ENCODE measurements around the gene KRT86. TPM values are rescaled to one million over a fixed set of nuclear protein-coding genes. Genes with fewer than 3 reads are reported as not detected.

Gene KRT86
- polyA plus RNA-seq, 2 donors = 0.04 to 0.10 TPM

DNA sequence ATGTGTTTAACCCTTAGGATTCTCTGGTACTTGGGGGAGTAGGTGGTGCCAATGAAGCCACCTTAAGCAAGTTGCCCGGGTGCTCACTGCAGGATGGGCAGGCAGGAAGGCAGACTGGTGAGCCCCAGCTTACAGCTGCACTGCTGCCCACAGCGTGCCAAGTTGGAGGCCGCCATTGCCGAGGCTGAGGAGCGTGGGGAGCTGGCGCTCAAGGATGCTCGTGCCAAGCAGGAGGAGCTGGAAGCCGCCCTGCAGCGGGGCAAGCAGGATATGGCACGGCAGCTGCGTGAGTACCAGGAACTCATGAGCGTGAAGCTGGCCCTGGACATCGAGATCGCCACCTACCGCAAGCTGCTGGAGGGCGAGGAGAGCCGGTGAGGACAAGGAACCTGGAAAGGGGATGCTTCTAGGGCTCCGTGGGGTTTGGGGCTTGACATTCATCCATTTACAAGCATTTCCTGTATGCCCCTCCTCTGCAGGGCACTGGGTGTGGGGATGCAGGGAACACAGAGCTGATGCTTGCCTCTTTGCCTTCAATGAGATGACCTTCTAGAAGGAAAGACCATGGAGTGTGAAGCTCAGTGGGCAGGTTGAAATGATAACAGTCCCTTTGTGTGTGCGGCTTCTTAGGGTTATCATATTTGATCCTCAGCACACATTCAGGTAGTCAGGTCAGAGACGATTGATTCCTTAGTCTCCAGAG lies 29.0 kb upstream of the KRT86 start:
- Histone ChIP-seq H3K36me3 (ENCODE audit: control insufficient read depth in 2 of 2, insufficient read depth in 2 of 2, low read length in 1 of 2) (peaks cover 0 to 7% of the 10 kb centered on the region in 2 donors), H3K4me1 (ENCODE audit: control insufficient read depth in 2 of 2, insufficient read depth in 2 of 2, low read length in 1 of 2) (peaks cover 11 to 42% of the 10 kb centered on the region in 2 donors), H3K9me3 (ENCODE audit: control insufficient read depth in 2 of 2, insufficient read depth in 1 of 2, low read depth in 1 of 2, low read length in 1 of 2) (no peaks in the 10 kb centered on the region), H3K27ac (ENCODE audit: low read depth in 2 of 2, low read length in 1 of 2) (no peak overlapping the region), H3K4me3 (ENCODE audit: low read depth in 1 of 2, low read length in 2 of 2) (no peak overlapping the region), H3K27me3 (ENCODE audit: control insufficient read depth in 1 of 2, insufficient read depth in 2 of 2, low read length in 2 of 2) (no peaks in the 10 kb centered on the region)
- WGBS, 2 donors = 64% methylated on average over 20 of the region's 20 CpGs

DNA sequence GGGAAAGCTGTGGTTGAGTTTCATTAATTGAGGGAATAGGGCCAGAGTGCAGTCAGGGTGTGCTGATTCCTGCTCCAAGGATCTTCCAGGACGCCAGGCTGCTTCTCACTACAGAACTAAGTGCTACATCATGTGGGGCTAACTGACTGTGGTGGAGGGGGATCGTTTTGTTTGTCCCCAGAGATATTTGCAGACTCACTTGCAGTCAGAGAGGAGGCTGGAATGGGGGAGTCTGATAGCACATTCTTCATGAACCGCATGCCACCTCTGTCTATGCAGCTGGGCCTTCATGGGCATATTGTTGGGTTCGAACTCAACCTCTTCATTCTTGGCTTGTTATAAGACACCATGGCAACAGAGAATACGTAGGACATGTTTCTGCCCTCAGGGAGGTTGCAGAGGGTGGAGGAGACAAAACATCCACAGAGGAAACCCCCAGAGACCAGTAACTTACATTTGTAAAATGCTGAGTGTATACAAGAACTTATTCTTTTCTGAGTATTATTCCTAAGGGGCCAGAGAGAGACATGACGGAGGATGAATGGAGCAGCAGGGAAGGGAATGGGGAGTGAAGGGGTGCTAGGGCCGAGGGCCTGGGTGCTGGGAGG lies 28.4 kb upstream of the KRT86 start:
- no peak overlapping the region for H3K27ac ChIP-seq (ENCODE audit: low read depth in 2 of 2, low read length in 1 of 2)
- H3K9me3 ChIP-seq (ENCODE audit: control insufficient read depth in 2 of 2, insufficient read depth in 1 of 2, low read depth in 1 of 2, low read length in 1 of 2) = no peaks in the 10 kb centered on the region
- 71 to 81% methylated on average over 7 of the region's 7 CpGs for WGBS, 2 donors
- no peaks in the 10 kb centered on the region for H3K27me3 ChIP-seq (ENCODE audit: control insufficient read depth in 1 of 2, insufficient read depth in 2 of 2, low read length in 2 of 2)
- H3K4me1 ChIP-seq (ENCODE audit: control insufficient read depth in 2 of 2, insufficient read depth in 2 of 2, low read length in 1 of 2) = peaks cover 11 to 42% of the 10 kb centered on the region in 2 donors
- H3K4me3 ChIP-seq (ENCODE audit: low read depth in 1 of 2, low read length in 2 of 2) = no peak overlapping the region
- peaks cover 0 to 7% of the 10 kb centered on the region in 2 donors for H3K36me3 ChIP-seq (ENCODE audit: control insufficient read depth in 2 of 2, insufficient read depth in 2 of 2, low read length in 1 of 2)

DNA sequence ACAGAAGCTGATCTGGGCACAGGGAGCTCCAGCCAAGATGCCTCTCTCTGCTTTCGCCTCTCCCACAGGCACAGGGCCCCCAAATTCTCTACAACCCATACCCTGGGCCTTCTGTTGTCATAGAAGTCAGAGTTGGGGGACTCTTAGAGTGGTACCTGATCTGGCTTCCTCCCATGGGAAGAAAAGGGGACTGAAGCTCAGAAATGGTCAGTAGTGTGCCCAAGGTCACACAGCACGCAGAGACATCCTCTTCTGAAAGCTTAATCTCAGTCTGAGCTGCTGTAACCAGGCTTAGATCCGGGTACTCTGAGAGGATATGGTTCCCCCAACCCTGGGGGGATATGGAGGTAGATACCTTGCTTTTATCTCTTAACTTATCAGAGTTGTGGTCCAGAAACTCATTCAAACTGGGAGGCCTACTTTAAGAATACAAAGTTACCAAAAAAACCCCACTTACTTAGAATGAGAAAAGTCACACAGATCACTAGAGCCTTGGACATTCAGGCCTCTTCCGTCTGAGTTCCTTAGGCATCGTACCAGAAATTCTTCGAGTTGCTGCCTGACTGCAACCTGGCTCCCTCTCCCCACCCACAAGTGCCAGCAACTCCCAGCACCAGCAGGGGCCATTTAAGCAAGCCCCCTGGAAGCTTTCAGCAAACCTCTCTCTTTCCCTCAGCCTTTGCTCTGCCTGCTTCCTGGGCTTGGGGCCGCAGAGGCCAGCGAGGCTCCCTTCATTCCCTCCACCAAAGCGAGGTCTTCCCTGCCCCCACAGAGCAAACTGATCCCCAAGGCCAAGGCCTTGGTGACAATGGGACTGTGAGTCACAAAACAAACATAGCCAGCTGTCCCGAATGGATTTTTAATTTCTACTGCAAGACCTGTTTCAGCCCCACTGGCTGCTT lies 27.5 kb upstream of the KRT86 start:
- H3K36me3 ChIP-seq (ENCODE audit: control insufficient read depth in 2 of 2, insufficient read depth in 2 of 2, low read length in 1 of 2) = peaks cover 0 to 7% of the 10 kb centered on the region in 2 donors
- peaks cover 11 to 42% of the 10 kb centered on the region in 2 donors for H3K4me1 ChIP-seq (ENCODE audit: control insufficient read depth in 2 of 2, insufficient read depth in 2 of 2, low read length in 1 of 2)
- no peaks in the 10 kb centered on the region for H3K9me3 ChIP-seq (ENCODE audit: control insufficient read depth in 2 of 2, insufficient read depth in 1 of 2, low read depth in 1 of 2, low read length in 1 of 2)
- no peaks in the 10 kb centered on the region for H3K27me3 ChIP-seq (ENCODE audit: control insufficient read depth in 1 of 2, insufficient read depth in 2 of 2, low read length in 2 of 2)
- no peak overlapping the region for H3K4me3 ChIP-seq (ENCODE audit: low read depth in 1 of 2, low read length in 2 of 2)
- 50 to 55% methylated on average over 10 of the region's 10 CpGs for whole genome bisulfite sequencing, 2 donors
- H3K27ac ChIP-seq (ENCODE audit: low read depth in 2 of 2, low read length in 1 of 2) = peak overlapping the region in 1 of 2 donors; percentile 36

DNA sequence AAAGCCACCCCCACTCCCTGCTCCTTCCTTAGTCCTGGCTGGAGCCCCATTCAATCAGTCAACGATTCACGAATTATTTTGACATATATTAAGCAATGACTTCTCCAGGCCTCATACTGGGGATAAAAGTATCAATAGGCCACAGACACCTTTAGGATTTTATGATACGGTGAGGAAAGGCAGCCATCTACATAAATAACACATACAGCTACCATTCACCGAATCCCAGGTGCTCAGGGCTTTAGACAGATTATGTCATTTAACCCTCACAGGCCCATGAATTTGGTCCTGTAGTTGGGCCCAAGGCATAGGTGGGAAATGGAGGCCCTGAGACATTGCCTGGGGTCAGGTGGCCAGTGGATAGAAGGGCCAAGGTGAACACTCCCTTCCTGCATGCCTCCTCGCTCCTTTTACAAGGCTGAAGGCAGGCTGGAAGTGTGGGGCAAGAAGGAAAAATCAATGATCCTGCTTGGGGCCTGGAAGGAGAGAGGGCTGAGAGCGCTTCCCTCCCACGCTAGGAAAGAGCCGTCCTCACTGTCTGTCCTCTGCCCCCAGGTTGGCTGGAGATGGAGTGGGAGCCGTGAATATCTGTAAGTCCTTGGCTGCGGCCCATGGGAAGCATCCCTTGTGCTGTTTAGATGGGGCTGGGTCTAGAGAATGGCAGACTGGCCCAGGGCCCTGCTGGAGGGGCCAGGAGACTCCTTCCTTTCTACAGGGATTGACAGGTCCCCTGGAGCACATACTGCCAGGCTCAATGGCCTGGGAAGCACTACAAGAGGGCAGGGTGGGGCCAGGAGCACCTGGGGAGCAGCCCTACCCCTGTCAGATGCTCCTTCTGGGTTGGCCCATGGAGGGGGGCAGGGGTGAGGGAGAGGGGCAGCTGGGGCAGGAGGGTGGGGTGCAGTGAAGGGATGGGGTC lies 26.6 kb upstream of the KRT86 start:
- Histone ChIP-seq H3K27me3 (ENCODE audit: control insufficient read depth in 1 of 2, insufficient read depth in 2 of 2, low read length in 2 of 2) (no peaks in the 10 kb centered on the region), H3K9me3 (ENCODE audit: control insufficient read depth in 2 of 2, insufficient read depth in 1 of 2, low read depth in 1 of 2, low read length in 1 of 2) (no peaks in the 10 kb centered on the region), H3K27ac (ENCODE audit: low read depth in 2 of 2, low read length in 1 of 2) (no peak overlapping the region), H3K36me3 (ENCODE audit: control insufficient read depth in 2 of 2, insufficient read depth in 2 of 2, low read length in 1 of 2) (peaks cover 0 to 5% of the 10 kb centered on the region in 2 donors), H3K4me3 (ENCODE audit: low read depth in 1 of 2, low read length in 2 of 2) (no peak overlapping the region), H3K4me1 (ENCODE audit: control insufficient read depth in 2 of 2, insufficient read depth in 2 of 2, low read length in 1 of 2) (peaks cover 10 to 35% of the 10 kb centered on the region in 2 donors)
- WGBS, 2 donors = 69 to 75% methylated on average over 10 of the region's 10 CpGs

DNA sequence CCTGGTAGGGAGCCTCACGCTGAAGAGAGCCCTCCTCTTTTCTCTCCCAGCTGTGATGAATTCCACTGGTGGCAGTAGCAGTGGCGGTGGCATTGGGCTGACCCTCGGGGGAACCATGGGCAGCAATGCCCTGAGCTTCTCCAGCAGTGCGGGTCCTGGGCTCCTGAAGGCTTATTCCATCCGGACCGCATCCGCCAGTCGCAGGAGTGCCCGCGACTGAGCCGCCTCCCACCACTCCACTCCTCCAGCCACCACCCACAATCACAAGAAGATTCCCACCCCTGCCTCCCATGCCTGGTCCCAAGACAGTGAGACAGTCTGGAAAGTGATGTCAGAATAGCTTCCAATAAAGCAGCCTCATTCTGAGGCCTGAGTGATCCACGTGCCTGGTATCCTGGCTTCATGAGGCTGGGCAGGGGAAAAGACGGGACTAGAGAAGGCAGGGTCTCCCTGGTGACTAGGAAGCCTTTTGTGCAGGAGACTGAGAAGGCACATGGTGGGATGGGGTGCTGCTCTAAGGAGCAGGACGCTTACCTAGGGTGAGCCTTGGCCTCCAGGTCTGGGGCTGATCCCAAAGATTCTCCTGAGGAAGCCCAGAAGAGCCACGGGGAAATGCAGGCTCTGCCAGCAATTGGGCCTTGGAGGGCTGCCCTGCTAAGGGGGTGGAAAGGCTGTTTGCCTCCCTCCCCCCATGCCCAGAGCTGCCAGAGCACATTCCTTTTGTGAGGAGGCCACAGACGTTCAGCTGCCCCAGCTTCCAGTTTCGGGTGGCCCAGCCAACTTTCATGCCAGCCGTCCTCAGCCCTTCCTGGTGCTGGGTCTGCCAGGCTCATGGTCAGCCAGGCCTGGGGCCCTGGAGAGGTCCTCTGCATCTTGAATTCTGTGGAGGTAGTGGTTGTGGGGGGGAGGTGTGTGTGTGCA lies 25.6 kb upstream of the KRT86 start:
- Histone ChIP-seq H3K4me3 (ENCODE audit: low read depth in 1 of 2, low read length in 2 of 2) (no peak overlapping the region), H3K9me3 (ENCODE audit: control insufficient read depth in 2 of 2, insufficient read depth in 1 of 2, low read depth in 1 of 2, low read length in 1 of 2) (no peaks in the 10 kb centered on the region), H3K27ac (ENCODE audit: low read depth in 2 of 2, low read length in 1 of 2) (peak overlapping the region in 1 of 2 donors; percentile 13), H3K4me1 (ENCODE audit: control insufficient read depth in 2 of 2, insufficient read depth in 2 of 2, low read length in 1 of 2) (peaks cover 5 to 26% of the 10 kb centered on the region in 2 donors), H3K36me3 (ENCODE audit: control insufficient read depth in 2 of 2, insufficient read depth in 2 of 2, low read length in 1 of 2) (peaks cover 0 to 5% of the 10 kb centered on the region in 2 donors), H3K27me3 (ENCODE audit: control insufficient read depth in 1 of 2, insufficient read depth in 2 of 2, low read length in 2 of 2) (no peaks in the 10 kb centered on the region)
- WGBS, 2 donors = 78 to 81% methylated on average over 18 of the region's 18 CpGs

DNA sequence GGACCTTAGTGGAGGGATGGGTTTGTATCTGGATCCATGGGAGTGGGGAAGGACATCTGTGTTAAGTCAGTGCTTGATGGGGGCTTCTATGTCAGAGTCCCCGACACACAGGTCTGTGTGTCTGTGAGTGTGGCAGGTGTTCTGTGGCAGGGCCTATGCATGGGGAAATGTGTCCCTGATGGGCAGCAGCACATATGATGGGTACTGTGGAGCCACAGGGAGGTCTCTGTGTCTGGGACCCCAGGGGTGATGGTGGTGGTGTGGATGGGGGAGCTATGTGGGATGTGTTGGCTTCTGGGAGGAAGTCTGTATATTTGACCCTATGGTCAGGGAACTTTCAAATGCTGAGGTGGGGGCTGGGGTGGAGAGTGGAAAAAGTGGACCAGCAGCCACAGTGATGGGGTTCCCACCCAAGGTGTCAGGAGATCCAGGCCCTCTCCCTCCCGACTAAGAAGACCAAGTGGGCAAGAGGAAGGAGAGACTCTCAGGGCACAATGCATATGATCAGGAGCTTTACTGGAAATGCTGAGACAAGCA lies 24.9 kb upstream of the KRT86 start:
- Histone ChIP-seq H3K27ac (ENCODE audit: low read depth in 2 of 2, low read length in 1 of 2) (no peak overlapping the region), H3K4me3 (ENCODE audit: low read depth in 1 of 2, low read length in 2 of 2) (no peak overlapping the region), H3K27me3 (ENCODE audit: control insufficient read depth in 1 of 2, insufficient read depth in 2 of 2, low read length in 2 of 2) (no peaks in the 10 kb centered on the region), H3K4me1 (ENCODE audit: control insufficient read depth in 2 of 2, insufficient read depth in 2 of 2, low read length in 1 of 2) (peaks cover 2 to 18% of the 10 kb centered on the region in 2 donors), H3K36me3 (ENCODE audit: control insufficient read depth in 2 of 2, insufficient read depth in 2 of 2, low read length in 1 of 2) (peaks cover 0 to 5% of the 10 kb centered on the region in 2 donors), H3K9me3 (ENCODE audit: control insufficient read depth in 2 of 2, insufficient read depth in 1 of 2, low read depth in 1 of 2, low read length in 1 of 2) (no peaks in the 10 kb centered on the region)
- 85 to 88% methylated on average over 2 of the region's 2 CpGs for WGBS, 2 donors

DNA sequence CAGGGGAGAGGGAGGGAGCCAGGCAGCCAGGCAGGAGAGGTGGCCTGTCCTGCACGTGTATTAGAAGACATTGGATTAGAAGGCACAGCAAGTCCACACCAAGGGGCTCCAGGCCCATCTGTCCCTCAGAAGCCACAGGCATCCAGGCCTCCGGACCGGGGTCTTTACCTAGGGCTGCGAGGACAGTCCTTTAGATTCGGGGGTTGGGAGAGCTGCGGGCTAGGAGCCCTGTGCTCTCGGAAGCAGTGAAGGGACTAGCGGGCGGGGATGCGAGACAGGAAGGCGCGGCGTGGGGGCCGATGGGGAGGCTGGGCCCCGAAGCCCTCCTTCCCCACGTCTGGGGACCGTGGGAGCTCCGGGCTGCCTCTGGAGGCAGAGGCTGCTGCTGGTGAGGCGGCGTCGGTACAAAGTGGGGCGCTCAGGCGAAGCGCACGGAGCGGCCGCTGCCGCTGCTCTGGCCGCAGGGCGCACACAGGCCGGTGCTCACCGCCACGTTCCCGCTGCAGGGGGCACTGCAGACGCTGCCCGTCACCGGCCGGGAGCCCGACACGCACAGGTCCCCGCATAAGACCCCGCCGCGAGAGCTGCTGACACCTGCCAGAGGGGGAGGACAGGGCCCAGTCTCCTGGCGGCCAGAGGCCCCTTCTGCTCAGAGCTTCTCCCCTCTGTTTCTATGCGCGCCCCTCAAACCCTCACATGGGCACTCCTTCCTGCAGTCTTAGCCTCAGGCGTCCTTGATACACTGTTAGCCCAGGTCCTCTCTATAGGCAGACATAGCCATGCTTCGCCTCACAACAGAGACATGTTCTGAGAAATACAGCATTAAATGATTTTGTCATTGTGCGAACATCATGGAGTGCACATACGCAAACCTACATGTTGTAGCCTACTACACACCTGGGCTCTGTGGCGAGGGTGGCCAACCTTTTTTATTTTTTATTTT lies 24.1 kb upstream of the KRT86 start:
- Histone ChIP-seq H3K4me3 (ENCODE audit: low read depth in 1 of 2, low read length in 2 of 2) (no peak overlapping the region), H3K27me3 (ENCODE audit: control insufficient read depth in 1 of 2, insufficient read depth in 2 of 2, low read length in 2 of 2) (no peaks in the 10 kb centered on the region), H3K36me3 (ENCODE audit: control insufficient read depth in 2 of 2, insufficient read depth in 2 of 2, low read length in 1 of 2) (peaks cover 0 to 5% of the 10 kb centered on the region in 2 donors), H3K4me1 (ENCODE audit: control insufficient read depth in 2 of 2, insufficient read depth in 2 of 2, low read length in 1 of 2) (peaks cover 2 to 14% of the 10 kb centered on the region in 2 donors), H3K9me3 (ENCODE audit: control insufficient read depth in 2 of 2, insufficient read depth in 1 of 2, low read depth in 1 of 2, low read length in 1 of 2) (no peaks in the 10 kb centered on the region), H3K27ac (ENCODE audit: low read depth in 2 of 2, low read length in 1 of 2) (no peak overlapping the region)
- 64 to 65% methylated on average over 45 to 52 of the region's 52 CpGs for WGBS, 2 donors

Data from esophagus (tissue), 2 donors.